Omental fat pad (tissue), 4 donors: ENCODE results near the gene PKNOX2. TPM values are rescaled to one million over a fixed set of nuclear protein-coding genes. Genes with fewer than 3 reads are reported as not detected.

ENCODE experiments used
- ATAC-seq: fragments of 150-250 bp; one replicate; pipeline ENCODE4 v1.9.1; 2016; ENCODE audit warnings: mild to moderate bottlenecking, moderate library complexity; ENCODE audit not compliant: low FRiP score
- DNase-seq: peaks from one replicate; pipeline ENCODE4 v3.0.0-alpha.2; 2019; ENCODE audit warnings: low spot score
- total RNA-seq, 4 donors: library from RNA; depleted of rRNA; stranded (reverse); fragments of >200 nt; gene quantifications; one replicate each; pipeline ENCODE4 v1.1.0, GENCODE V29; 2016
- TF ChIP-seq, protein P1 (sequence below), 3 donors: fragments of 450-650 bp; IDR thresholded peaks; one replicate each; pipeline ENCODE4 v1.5.1; 2016 to 2017; ENCODE audit warnings: antibody characterized with exemption in 3 of 3, mild to moderate bottlenecking in 3 of 3, moderate library complexity in 2 of 3

PKNOX2 gene
- total RNA-seq, 4 donors from 2014 or later = 0.19 to 2.7 (median 0.82) TPM

DNA sequence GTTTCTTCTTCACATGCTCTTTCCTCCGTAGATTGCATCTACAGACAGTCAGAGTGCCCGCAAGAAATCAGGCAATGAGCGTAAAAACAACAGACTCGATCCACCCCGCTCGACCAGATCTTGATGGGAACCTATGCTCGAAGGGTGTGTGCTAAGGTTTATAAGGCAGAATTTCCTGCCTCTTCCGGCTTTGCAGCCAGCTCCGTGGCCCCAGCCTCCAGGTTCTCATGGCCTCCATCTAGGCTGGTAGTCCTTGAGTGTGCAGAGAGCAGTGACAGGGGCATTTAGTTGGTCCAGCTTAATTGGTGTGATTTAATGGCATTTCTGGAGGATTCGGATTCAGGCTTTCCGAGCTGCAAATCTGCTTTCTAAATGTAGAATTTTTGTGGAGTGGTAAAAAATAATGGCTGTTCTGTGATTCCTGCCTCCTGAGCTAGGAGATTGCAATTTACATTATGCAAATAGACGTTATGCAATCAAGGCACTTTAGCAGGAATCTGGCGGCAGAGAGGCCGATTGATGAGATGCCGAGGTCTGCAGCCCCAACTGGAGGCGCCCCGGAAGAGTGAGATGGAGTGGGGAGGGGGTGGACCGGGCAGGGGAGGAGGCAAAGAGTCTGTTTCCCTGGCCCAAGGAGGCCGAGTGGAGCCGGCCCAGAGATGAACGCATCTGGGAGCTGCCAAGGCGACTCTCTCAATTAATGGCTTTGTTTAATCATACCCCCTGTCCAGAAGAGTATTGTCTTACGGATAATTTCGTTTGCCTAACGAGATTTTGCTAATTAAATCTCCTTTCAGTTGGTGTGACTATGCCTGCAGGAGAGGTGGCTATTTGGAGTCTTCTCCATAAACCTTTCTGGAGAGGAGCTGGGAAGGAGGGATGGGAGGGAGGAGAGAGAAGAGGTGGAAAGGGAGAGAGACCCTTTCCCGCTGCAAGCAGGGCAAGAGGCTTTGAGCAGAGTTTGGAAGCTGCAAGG lies 75.3 kb downstream of the PKNOX2 start:
- TF ChIP-seq, protein P1, sequence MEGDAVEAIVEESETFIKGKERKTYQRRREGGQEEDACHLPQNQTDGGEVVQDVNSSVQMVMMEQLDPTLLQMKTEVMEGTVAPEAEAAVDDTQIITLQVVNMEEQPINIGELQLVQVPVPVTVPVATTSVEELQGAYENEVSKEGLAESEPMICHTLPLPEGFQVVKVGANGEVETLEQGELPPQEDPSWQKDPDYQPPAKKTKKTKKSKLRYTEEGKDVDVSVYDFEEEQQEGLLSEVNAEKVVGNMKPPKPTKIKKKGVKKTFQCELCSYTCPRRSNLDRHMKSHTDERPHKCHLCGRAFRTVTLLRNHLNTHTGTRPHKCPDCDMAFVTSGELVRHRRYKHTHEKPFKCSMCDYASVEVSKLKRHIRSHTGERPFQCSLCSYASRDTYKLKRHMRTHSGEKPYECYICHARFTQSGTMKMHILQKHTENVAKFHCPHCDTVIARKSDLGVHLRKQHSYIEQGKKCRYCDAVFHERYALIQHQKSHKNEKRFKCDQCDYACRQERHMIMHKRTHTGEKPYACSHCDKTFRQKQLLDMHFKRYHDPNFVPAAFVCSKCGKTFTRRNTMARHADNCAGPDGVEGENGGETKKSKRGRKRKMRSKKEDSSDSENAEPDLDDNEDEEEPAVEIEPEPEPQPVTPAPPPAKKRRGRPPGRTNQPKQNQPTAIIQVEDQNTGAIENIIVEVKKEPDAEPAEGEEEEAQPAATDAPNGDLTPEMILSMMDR (IDR thresholded peaks at IDR 0.05) = no peak

DNA sequence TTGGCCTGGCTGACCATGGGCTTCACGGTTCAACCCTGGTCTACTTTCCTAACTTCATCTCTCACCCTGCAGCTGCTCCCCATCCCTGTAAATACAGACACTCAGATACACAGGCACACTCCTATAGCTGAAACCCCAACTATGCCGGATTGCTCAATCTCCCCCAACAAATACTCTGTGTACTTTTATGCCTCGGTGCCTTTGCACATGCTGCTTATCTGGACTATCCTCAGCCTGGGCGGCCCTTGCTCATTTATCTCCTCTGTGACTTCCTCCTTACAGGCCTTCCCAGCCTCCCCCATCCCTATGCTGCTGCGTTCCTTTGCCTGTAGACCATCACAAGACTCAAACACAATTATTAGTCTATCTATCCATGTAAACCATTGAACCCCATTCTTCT lies 76.6 kb downstream of the PKNOX2 start:
- no peak for ATAC-seq
- DNase-seq = no peak
- TF ChIP-seq, protein P1 (IDR thresholded peaks at IDR 0.05) = no peak

More for the DNA sequence above, 75.3 kb downstream of the PKNOX2 start:
- ATAC-seq = no peak
- DNase-seq = no peak

DNA sequence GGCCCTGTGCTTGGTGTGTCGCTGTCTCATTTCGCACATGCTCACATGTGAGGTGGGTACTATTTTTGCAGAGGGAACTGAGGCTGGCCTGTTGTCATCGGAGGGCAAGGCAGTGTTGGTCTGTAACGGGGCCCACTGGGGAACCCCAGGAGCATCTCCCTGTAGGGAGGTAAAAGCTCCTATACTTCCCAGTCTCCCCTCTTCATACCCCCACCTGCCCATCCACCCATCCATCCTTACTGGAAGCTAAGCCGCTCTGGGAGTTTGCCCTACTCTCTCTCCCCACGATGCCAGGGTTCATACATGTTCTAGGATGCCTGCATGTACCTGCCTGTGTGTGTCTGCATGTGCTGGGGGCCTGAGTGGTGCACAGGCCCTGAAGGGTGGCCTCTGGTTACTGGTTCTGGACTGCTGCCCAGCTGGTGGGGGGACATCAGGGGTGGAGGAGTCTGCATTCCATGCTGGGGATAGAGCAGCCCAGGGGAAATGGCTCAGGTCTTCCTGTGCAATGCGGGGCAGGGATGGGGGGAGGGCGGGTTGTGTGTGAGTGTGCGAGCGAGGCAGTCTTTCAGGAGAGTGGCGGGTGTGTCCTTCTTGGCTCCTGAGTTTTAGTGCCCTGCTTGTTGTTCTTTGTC lies 77.7 kb downstream of the PKNOX2 start:
- TF ChIP-seq, protein P1 (IDR thresholded peaks at IDR 0.05) = no peak
- ATAC-seq (no peak), DNase-seq (no peak)

DNA sequence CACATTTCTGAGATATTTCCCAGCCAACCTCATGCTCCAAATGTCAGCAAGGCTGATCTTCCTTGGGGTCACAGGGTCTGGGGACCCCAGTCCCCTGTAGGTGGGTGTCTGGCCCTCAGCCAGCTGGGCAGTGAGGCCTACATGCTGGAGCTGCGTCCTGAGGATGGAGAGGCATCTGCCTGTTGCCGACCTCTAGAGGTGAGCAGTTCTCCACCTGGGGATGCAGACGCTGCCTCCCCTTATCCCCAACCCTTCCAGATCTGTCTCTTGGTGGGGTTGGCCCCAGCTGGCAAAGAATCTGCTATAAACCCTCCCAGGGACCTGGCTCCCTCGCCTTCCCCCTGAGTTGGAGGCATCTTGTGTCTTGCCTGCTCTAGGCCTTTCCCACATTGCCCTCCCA lies 79.6 kb downstream of the PKNOX2 start:
- TF ChIP-seq, protein P1 (IDR thresholded peaks at IDR 0.05) = no peak
- no peak for ATAC-seq

DNA sequence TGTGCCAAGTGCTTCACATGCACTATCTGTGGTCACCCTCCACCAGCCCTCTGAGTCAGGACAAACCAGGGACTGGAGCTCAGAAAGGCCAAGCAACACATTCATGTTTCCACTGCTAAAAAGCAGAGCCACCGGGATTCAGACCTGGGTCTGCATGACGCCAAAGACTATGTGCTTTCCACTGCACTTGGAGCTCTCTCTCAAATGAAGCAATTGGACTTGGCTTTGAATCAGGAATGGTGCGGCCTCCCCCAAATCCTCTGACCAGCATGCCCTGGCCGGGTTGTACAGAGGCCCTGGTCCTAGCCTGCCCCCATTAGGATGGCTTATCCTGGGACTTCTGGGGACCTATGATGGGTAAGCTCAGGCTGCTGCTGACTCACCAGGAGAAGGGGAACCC lies 80.7 kb downstream of the PKNOX2 start:
- ATAC-seq = peak; percentile 38
- TF ChIP-seq, protein P1 (IDR thresholded peaks at IDR 0.05) = no peak
- DNase-seq = no peak

More for the DNA sequence above, 79.6 kb downstream of the PKNOX2 start:
- no peak for DNase-seq

DNA sequence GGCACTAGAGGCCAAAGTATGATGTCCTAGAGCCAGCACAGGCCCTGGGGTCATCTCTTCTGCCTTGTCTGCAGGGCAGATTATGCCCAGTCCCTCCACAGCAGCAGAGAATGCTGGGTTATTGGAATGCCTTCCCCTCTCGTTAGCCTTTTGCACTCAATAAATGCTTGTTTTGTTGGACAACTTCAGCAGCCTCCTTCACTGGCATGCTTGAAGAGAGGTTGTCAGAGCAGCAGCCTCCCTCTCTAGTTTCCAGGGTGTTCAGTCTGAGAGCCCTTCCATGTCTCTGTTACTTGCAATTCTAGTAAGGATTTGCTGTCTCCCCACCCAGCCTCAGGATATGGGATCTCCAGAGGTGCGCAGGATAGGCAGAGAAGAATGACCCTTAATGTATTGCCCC lies 82.9 kb downstream of the PKNOX2 start:
- DNase-seq (no peak), ATAC-seq (no peak)
- TF ChIP-seq, protein P1 (IDR thresholded peaks at IDR 0.05) = no peak
